ENCODE results near the gene POU2F3.

- TF ChIP-seq CTCF (optimal IDR thresholded peaks at IDR 0.05 in 1 of 3, IDR thresholded peaks at IDR 0.05 in 1 of 3, conservative IDR thresholded peaks at IDR 0.05 in 1 of 3; ENCODE audit: extremely low read depth in 1 of 3, insufficient read depth in 2 of 3, low read length in 3 of 3) (no peak), EZH2 (IDR thresholded peaks at IDR 0.05; ENCODE audit: low read length) (no peak)
These were observed 95.6 kb downstream of the POU2F3 start for GRCh38 chr11:120335556-120335907.

Data from keratinocyte (primary cell).